Measurements from ENCODE around the gene CEMP1.

CEMP1 gene

DNA sequence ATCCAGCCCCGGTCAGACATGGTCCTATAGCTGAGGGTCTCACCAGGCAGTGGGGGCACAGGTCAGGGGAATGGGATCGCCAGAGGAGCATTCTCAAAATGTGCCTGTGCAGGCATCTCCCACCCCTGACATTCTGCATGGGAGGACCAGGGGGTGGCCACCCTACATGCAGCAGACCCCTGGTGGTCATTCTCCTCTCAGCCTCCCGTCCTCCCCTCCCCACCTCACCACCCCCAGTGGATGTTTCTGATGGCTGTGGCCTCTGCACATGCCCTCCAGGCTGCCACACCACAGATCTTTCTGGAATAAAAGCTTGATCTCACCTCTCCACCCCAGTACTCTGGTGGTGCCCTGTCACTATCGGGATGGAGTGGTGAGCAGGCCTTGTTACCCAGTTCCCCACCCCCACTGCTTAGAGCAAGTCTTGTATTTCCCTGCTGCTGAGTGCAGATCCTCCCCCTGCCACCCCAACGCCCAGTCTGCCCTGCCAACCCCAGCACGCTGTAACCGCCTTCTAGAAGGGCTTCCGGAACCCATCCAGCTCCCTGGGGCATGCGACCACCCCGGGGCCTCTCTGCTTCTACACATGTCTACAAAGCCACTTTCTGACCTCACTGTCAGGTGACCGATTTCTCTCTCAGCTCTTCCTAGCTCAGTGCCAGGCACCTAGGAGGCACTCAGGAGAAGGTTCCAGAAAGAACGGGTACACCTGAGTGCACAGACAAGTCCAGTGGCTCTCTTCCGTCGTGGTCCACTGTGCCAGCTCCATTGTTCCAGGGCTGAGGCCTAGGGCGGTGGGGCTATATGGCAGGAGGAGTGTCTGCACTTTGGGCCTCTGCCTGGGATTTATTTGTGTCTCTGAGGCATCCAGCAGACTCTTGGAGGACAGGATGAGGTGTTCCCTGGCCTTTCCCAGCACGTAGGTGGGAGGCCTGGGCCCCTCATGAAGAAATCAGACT lies 47.0 kb downstream of the CEMP1 start:
- DNase-seq (ENCODE audit: low read depth), result no peak

DNA sequence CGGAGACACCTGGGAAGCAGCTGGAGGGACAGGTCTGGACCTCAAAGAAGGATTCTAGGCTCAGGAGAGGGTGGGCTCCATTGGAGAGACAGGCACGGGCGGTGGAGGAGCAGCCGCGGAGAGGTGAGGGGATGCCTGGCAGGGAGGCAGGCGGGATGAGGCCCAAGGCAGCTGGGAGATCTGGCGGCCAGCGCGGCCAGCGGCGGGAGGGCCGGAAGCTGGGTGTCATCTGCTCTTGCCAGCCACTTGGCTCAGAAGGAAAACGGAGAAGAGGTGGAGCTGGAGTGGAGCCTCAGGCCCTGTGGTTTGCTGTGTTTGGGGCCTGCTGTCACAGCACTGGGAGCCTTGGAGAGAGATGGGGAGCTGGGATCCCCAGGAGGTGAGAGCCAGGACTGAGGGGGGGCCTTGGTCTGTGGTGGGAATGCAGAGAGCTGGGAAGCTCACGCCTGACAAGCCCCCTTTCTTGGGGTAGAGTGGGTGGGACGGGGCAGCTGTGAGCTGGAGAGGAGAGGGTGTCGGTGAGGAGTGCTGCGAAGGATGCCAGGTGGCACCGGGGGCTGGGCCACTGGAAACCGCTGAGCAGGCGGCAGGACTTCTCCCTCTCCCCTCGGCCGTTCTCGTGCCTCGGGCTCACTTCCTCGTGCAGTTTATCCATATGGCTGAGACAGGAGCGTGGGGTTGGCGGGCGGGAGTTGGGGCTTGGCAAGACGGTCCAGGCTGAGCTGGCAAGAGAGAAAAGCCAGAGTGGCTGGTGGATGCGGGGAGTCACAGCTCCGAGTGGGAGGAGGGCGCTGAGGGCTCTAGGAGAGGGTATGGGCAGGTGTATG lies 48.3 kb downstream of the CEMP1 start:
- DNase-seq (ENCODE audit: low read depth), result no peak

DNA sequence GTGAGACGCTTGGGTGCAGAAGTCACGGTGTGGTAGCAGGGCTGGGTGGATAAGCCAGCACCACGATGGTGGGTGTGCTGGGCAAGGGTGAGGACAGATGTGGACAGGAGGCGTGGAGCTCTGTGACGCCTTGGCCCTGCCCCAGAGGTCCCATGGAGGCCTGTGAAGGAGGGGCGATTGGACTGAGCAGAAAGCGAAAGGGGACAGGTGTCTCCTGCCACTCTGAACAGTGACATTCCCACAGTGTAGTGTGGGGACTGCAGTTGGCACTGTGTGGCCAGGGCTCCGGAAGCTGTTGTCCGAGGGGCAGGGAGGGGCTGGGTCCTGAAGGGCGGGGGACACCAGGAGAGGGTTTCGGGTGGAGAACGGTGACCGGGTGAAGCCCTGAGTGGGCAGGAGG lies 49.0 kb downstream of the CEMP1 start:
- DNase-seq (ENCODE audit: low read depth), result no peak

DNA sequence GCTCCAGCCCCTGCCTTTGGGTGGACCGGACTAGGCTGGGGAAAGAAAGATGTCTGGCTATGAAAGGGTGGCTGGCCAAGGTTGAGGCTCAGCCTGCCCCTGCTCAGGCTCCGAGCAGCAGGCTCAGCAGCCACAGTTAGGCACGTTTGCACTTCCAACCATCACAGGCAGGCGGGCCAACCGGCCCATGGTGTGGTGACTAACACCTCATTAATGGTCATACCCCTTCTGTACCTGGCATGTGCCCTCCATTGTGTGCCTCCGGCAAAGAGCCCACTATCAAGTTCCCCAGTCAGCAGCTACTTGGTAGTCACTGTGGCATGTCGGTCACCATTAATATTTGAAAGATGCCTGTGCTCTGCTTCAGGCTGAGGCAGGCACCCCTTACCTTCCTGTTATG lies 49.5 kb downstream of the CEMP1 start:
- DNase-seq (ENCODE audit: low read depth), result no peak

DNA sequence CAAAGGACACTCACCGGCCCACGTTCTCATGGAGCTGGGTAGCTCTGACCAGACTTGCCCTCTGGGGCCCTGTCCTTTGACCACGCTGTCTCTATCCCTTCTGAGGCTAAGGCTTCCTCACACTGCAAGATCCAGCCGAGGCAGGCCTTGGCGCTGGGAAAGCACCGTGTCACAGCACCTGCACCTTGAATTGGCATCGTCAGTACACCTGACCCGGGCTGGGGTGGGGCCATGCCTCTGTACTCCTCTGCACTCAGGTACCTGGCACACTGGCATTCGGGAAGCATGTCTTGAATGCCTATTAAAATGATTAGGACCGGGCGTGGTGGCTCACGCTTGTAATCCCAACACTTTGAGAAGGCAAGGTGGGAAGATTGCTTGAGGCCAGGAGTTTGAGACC lies 50.3 kb downstream of the CEMP1 start:
- DNase-seq (ENCODE audit: low read depth), result no peak
